Head of caudate nucleus (tissue), 42 donors: Measurements from ENCODE around the gene RAB43.
A peak's percentile ranks its signal among the peaks of the same experiment; 100 is the strongest.
"Not testable (repeated sequence)": the region's sequence is repeated elsewhere in the genome, so short reads cannot be mapped to it uniquely, and the experiment has no call there.

Experiments used
- DNase-seq, 42 donors: peaks; one replicate each; pipeline versions ENCODE4 v3.0.0 to v3.0.0-alpha.2; 2020 to 2021; ENCODE audit warnings: mixed read lengths in 7 of 42
- intact Hi-C: fragments of 100-400 bp; cut with DNase I; formaldehyde crosslinking; loops from one replicate; pipeline ENCODE4 v1.15.0; 2022

RAB43 gene

GRCh38 chr3:129121792-129122411, at the start of gene RAB43:
Gene RAB43 (minus strand): TSS chr3:129121804. CDS start chr3:129121489, 315 bp downstream.
- intact Hi-C loops, result no loop called here
- DNase-seq, result peak; percentile 56 to 93 (median 84)

GRCh38 chr3:129166579-129167332, 45.2 kb upstream of the RAB43 start:
- DNase-seq, result no peak
- intact Hi-C loops, result no loop called here

DNA sequence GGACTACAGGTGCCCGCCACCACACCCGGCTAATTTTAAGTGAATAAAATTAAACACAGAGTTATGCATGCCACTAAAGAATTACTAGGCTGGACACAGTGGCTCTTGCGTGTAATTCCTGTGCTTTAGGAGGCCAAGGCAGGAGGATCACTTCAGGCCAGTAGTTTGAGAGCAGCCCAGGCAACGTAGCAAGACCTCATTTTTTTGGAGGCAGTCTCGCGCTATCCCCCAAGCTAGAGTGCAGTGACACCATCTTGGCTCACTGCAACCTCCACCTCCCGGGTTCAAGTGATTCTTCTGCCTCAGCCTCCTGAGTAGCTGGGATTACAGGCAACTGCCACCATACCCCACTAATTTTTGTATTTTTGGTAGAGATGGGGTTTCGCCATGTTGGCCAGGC, 44.0 kb upstream of the RAB43 start:
- DNase-seq, intact Hi-C loops: not testable (repeated sequence)

DNA sequence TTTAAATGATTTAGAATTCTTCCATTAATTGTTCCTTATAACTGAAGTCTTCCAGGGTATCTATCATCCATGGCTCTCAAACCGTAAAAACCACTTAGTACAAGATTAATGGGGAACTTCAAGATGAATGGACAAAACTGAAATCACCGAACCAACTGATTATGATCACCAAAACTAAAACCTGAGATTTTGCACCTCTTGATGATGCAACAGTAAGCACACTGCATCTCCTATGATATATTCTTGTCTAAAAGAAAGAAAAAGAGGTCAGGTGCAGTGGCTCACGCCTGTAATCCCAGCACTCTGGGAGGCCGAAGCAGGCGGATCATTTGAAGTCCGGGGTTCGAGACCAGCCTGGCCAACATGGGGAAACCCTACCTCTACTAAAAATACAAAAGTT, 42.9 kb upstream of the RAB43 start:
- intact Hi-C loops, result no loop called here
- DNase-seq, result no peak

DNA sequence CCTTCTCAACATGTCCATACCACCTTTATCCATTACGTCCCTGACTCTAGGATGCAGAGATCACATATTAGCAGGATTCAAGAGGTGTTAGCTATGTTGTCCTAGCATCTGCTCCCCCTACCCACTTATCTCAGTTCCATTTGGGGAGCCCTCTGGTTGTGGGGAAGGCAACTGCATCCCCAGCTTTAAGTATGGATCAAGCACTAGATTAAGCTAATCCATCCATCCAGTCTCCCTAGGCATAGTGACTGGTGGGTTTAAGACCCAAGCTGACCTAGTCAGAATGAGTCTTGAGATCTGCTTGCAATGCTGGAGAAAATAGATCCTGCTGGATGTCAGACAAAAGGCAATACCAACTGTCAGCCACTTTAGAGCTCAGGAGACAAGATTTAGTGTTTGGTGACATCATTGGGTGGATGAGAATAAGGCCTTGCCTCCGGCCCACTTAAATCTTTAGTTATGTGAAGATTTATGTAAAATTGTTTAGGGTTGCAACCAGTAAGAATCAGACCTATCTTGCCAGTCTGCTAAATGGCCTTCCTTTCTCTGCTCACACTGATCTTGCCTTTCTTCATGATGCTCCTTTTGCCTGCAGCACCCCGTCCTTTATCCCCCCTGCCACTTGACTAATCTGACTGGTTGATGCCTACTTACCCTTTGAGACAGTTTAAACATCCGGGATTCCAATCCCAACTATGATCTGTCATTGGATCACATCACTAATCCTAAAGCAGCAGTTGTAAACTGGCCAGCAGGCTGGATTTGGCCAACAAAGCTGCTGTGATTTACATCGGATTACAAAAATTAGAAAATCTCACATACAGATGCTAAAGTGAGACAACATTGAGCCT, 41.4 kb upstream of the RAB43 start:
- DNase-seq, result no peak
- intact Hi-C loops, result no loop called here

DNA sequence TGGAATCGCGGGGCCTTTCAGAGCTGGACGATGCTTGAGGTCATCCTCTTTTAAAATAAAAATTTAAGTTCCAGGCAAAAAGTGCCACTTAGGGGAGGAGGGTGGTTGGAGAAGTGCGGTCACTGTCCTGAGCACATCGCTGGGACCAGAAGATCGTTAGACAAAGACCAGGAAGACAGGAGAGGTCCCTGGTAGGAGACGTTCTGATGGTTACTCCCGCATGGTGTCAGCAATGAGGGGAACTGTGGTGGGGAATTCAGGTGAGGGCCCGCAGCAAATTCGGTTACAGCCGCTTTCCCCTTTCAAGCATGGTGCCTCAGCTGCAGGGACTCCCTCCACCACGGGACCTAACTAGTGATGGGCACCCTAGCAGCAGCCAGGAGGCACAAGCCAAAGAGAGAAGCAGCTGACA, 40.3 kb upstream of the RAB43 start:
- peak in 3 of 42 donors; percentile 8 to 13 (median 8) for DNase-seq
- intact Hi-C loops, result no loop called here

GRCh38 chr3:129160891-129161859, 39.6 kb upstream of the RAB43 start, which contains the start of gene ISY1:
Gene ISY1 (minus strand): TSS chr3:129161063. CDS start chr3:129160975, 88 bp downstream.
- peak; percentile 76 to 96 (median 88) for DNase-seq
- intact Hi-C loops, result no loop called here

DNA sequence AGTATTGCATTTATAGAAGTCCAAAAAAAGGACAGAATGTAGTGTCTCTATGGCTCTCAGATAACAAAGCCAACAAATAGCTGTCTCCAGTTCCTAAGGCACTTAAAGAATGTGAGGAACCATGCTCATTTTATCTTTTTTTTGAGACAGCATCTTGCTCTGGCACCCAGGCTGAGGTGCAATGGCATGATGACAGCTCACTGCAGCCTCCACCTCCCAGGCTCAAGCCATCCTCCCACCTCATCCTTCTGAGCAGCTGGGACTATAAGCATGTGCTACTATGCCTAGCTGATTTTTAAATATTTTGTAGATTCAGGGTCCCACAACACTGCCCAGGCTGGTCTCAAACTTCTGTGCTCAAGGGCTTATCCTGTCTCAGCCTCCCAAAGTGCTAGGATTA, 23.2 kb upstream of the RAB43 start:
- DNase-seq, result peak in 1 of 42 donors; percentile 3
- intact Hi-C loops, result no loop called here

- intact Hi-C loops, DNase-seq: not testable (repeated sequence)
Measured at GRCh38 chr3:129141011-129141410, 19.4 kb upstream of the RAB43 start.

DNA sequence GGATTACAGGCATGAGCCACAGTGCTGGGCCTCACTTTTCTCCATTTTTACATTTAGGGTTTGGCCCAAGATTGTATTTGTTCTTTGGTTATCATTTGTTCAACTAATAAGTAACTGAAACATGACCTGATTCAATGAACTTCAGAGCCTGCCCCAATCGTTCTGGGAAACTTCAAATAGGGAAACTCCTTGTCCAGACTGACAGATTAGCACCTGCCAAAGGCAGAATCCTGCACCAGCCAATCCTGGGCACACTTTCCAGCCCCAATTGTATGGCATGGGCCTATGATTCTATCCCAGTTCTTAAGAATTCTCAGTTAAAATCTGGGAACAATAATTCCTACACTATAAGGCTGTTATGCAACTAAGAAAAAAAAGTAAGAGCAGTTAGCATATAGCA, 18.3 kb upstream of the RAB43 start:
- intact Hi-C loops, result no loop called here
- no peak for DNase-seq

GRCh38 chr3:129136275-129136674, 14.7 kb upstream of the RAB43 start:
- DNase-seq, intact Hi-C loops: not testable (repeated sequence)

- peak in 2 of 42 donors; percentile 7 to 25 for DNase-seq
- intact Hi-C loops, result no loop called here
Measured at GRCh38 chr3:129132097-129132866, 10.7 kb upstream of the RAB43 start.

DNA sequence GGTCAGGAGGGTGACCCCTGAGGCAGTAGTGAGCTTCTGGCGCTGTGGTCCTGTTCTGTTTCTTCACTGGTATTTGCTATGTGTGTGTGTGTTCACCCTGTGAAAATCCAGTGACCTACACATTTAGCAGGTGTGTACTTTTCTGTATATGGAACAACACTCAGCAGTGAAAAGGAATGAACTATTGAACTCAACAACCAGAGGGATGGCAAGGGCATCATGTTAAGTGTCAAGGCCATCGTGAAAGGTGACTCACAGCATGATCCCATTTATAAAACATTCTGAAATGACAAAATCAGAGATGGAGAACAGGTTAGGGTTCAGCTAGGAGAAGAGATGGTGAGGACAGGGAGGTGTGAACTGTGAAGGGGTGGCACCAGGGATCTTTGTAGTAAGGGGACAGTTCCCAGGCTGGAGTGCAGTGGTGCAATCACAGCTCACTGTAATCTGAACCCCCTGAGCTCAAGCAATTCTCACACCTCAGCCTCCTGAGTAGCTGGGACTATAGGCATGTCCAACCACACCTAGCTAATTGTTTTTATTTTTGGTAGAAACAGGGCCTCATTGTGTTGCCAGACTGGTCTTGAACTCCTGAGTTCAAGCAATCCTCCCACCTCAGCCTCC, 10.0 kb upstream of the RAB43 start:
- intact Hi-C loops, result no loop called here
- DNase-seq, result no peak

- no peak for DNase-seq
- intact Hi-C loops, result no loop called here
Measured at GRCh38 chr3:129130291-129130813, 8.7 kb upstream of the RAB43 start.

- DNase-seq, result no peak
- intact Hi-C loops, result no loop called here
Measured at GRCh38 chr3:129128357-129129155, 7.0 kb upstream of the RAB43 start.

- no peak for DNase-seq
- intact Hi-C loops, result no loop called here
Measured at GRCh38 chr3:129126726-129127280, 5.2 kb upstream of the RAB43 start.
